ENCODE data around the gene GM2A. TPM values are rescaled to one million over a fixed set of nuclear protein-coding genes. Genes with fewer than 3 reads are reported as not detected.

The GM2A gene
- total and polyA plus RNA-seq, 9 of the 15 experiments (the other 6 are each of a cell fraction or from before 2014, with no cell fraction given) = 5.8 to 36.0 (median 10.0) TPM

GRCh38 chr5:151313357-151313756, 60.4 kb downstream of the GM2A start:
- Histone ChIP-seq H3K4me1 (replicated peaks in 1 of 2; ENCODE audit: control insufficient read depth in 2 of 2, insufficient read depth in 2 of 2, low read length in 2 of 2) (no peaks in the 10 kb centered on the region), H3K79me2 (ENCODE audit: control insufficient read depth, insufficient read depth, low read length) (no peaks in the 10 kb centered on the region), H4K20me1 (replicated peaks; ENCODE audit: control insufficient read depth, insufficient read depth, low read length) (no peaks in the 10 kb centered on the region), H3K9ac (ENCODE audit: insufficient read depth in 1 of 2, low read depth in 2 of 2, low read length in 2 of 2) (no peak overlapping the region), H3K9me1 (ENCODE audit: control insufficient read depth, insufficient read depth, low read length) (no peaks in the 10 kb centered on the region), H3K27ac (ENCODE audit: extremely low read depth, low read depth, low read length) (no peak overlapping the region), H3K4me2 (ENCODE audit: insufficient read depth, low read length) (no peak overlapping the region), H3K27me3 (ENCODE audit: control insufficient read depth in 2 of 2, insufficient read depth in 2 of 2, low read length in 2 of 2) (peaks cover 0 to 5% of the 10 kb centered on the region in 2 experiments; a peak in 1 of 5 replicates), H3K9me3 (replicated peaks; ENCODE audit: control insufficient read depth, insufficient read depth, low read depth, low read length) (no peaks in the 10 kb centered on the region), H2AFZ (ENCODE audit: low read depth, low read length) (no peak overlapping the region), H3K4me3 (no peak overlapping the region), H3K36me3 (ENCODE audit: control insufficient read depth, insufficient read depth, low read length) (no peaks in the 10 kb centered on the region)
- TF ChIP-seq ASH1L (IDR thresholded peaks at IDR 0.05; ENCODE audit: borderline replicate concordance, low read depth, partially characterized antibody) = no peak
- no peak for TF ChIP-seq MYBL2 (IDR thresholded peaks at IDR 0.05; ENCODE audit: low read depth)
- TF ChIP-seq MYBL2 (CRISPR knock-in tag; IDR thresholded peaks at IDR 0.05; ENCODE audit: borderline replicate concordance) = no peak
- TF ChIP-seq HOMEZ (CRISPR knock-in tag; IDR thresholded peaks at IDR 0.05) = no peak
- no peak for TF ChIP-seq ETV6 (IDR thresholded peaks at IDR 0.05; ENCODE audit: borderline replicate concordance in 1 of 2, low read depth in 2 of 2, low read length in 1 of 2)
- TF ChIP-seq ETV6 (CRISPR knock-in tag; IDR thresholded peaks at IDR 0.05; ENCODE audit: borderline replicate concordance) = no peak
- no peak for TF ChIP-seq FOXP1 (CRISPR knock-in tag; IDR thresholded peaks at IDR 0.05)
- no peak for TF ChIP-seq ZNF184 (CRISPR knock-in tag; IDR thresholded peaks at IDR 0.05)
- TF ChIP-seq ATF3 (IDR thresholded peaks at IDR 0.05) = no peak
- no peak for TF ChIP-seq ATF3 (CRISPR knock-in tag; conservative IDR thresholded peaks at IDR 0.05)
- no peak for TF ChIP-seq TAF15 (IDR thresholded peaks at IDR 0.05; ENCODE audit: low read depth, low read length)
- TF ChIP-seq MTA1 (IDR thresholded peaks at IDR 0.05; ENCODE audit: borderline replicate concordance) = no peak
- TF ChIP-seq CBX8 (IDR thresholded peaks at IDR 0.05; ENCODE audit: borderline replicate concordance, extremely low read depth, low read depth, low read length, poor library complexity, severe bottlenecking) = no peak
- no peak for TF ChIP-seq IRF2 (CRISPR knock-in tag; IDR thresholded peaks at IDR 0.05)
- no peak for TF ChIP-seq MEIS2 (IDR thresholded peaks at IDR 0.05; ENCODE audit: partially characterized antibody)
- no peak for TF ChIP-seq ZBTB33 (CRISPR knock-in tag; IDR thresholded peaks at IDR 0.05)
- TF ChIP-seq E2F3 (CRISPR knock-in tag; IDR thresholded peaks at IDR 0.05) = no peak
- TF ChIP-seq NONO (IDR thresholded peaks at IDR 0.05; ENCODE audit: low read depth in 2 of 2, low read length in 1 of 2) = no peak
- WGBS (ENCODE audit: insufficient coverage, low coverage, missing lambda C conversion rate) = 0% methylated on average over 2 of the region's 2 CpGs
- no TSS peak for BruUV-seq (replicated peaks)
- FAIRE-seq (no peak), DNase-seq (ENCODE audit: extremely low read depth in 1 of 4, low spot score in 3 of 4) (no peak), ATAC-seq (no peak)
- CTCF ChIA-PET (ENCODE audit: low intra/inter-chr PET ratio) = no interaction called here
- in situ Hi-C loops (cut with MboI) = no loop called here
- intact Hi-C loops (cut with micrococcal nuclease) = no loop called here
- POLR2A ChIA-PET = interaction anchor here (0.5 kb wide), 1 partner anchor 198 kb away, joined by 3 read pairs; no protein-coding TSS in a partner anchor
